HepG2 (cell line): ENCODE measurements around the gene FAM219A. TPM values are rescaled to one million over a fixed set of nuclear protein-coding genes. Genes with fewer than 3 reads are reported as not detected.

Source experiments
- ATAC-seq: fragments of 200-7000 bp; cut with Tn5 transposase; 3 replicates; pipeline ENCODE4 v1.9.1; 2020; ENCODE audit warnings: mild to moderate bottlenecking, moderate library complexity
- BruUV-seq: library from RNA; stranded (reverse); fragments of 400-500 nt; replicated peaks from 2 replicates; lab custom pipeline; 2021; lab: Mats Ljungman, UMichigan
- CTCF ChIA-PET: fragments of 300-600 bp; formaldehyde crosslinking; extraction: SDS; loops from one replicate; lab custom pipeline; 2021; ENCODE audit warnings: low total read pairs, inconsistent platforms, low intra/inter-chr PET ratio; lab: Yijun Ruan, JAX
- POLR2A ChIA-PET: fragments of 350-600 bp; sonication (Branson Sonifier 250); formaldehyde crosslinking; loops from one replicate; lab custom pipeline; 2020; ENCODE audit warnings: antibody characterized with exemption, inconsistent platforms; lab: Yijun Ruan, JAX
- DNase-seq: peaks from one replicate; pipeline ENCODE4 v3.0.0-alpha.2; 2015; ENCODE audit warnings: low spot score
- FAIRE-seq: peaks from 3 replicates; lab custom pipeline; 2011; peaks lifted over from hg19 to GRCh38; lab: Jason Lieb, UNC
- H2AFZ ChIP-seq: one replicate; pipeline ENCODE4 v1.6.1; 2011; ENCODE audit warnings: low read length, inconsistent platforms
- H3K27ac ChIP-seq: fragments of 300-600 bp; 3 replicates; pipeline ENCODE4 v1.8.0; 2011; ENCODE audit warnings: mixed run types, mild to moderate bottlenecking, mixed read lengths, low read length, inconsistent platforms; ENCODE audit not compliant: insufficient read depth; ENCODE audit errors: extremely low read length
- H3K27me3 ChIP-seq, 2 experiments: fragments of 200-600 bp in 1 of 2; 2 replicates in 1 of 2; 3 replicates in 1 of 2; pipeline versions ENCODE4 v1.6.0 to v1.8.0; 2011; ENCODE audit warnings: low read length in 2 of 2, mild to moderate bottlenecking in 2 of 2, moderate library complexity in 2 of 2, inconsistent platforms in 1 of 2; ENCODE audit not compliant: insufficient read depth in 2 of 2, control insufficient read depth in 1 of 2
- H3K36me3 ChIP-seq, 2 experiments: fragments of 200-600 bp in 1 of 2; replicated peaks in 1 of 2; 2 replicates in 1 of 2; 3 replicates in 1 of 2; pipeline versions ENCODE4 v1.5.1 to v1.8.0; 2011; ENCODE audit warnings: low read length in 2 of 2, inconsistent platforms in 1 of 2; ENCODE audit not compliant: insufficient read depth in 2 of 2, control insufficient read depth in 1 of 2
- H3K4me1 ChIP-seq: 2 replicates; pipeline ENCODE4 v1.5.1; 2012; ENCODE audit warnings: low read length, inconsistent platforms; ENCODE audit not compliant: insufficient read depth
- H3K4me2 ChIP-seq: 2 replicates; pipeline ENCODE4 v1.6.0; 2011; ENCODE audit warnings: low read depth, low read length, inconsistent platforms
- H3K4me3 ChIP-seq, 3 experiments: fragments of 200-600 bp in 1 of 3; sonication (generic), shearing (Covaris generic) in 1 of 3; replicated peaks in 1 of 3; 2 replicates each; pipeline ENCODE4 v1.5.1; 2011 to 2016; ENCODE audit warnings: low read length in 3 of 3, inconsistent platforms in 2 of 3, low read depth in 2 of 3, mild to moderate bottlenecking in 2 of 3, control low read depth in 1 of 3, mixed read lengths in 1 of 3; ENCODE audit not compliant: insufficient read depth in 1 of 3
- H3K79me2 ChIP-seq: one replicate; pipeline ENCODE4 v1.6.1; 2011; ENCODE audit warnings: low read length, inconsistent platforms; ENCODE audit not compliant: insufficient read depth
- H3K9ac ChIP-seq: 2 replicates; pipeline ENCODE4 v1.6.0; 2011; ENCODE audit warnings: mild to moderate bottlenecking, low read depth, low read length, inconsistent platforms; ENCODE audit not compliant: insufficient read depth
- H3K9me3 ChIP-seq: 2 replicates; pipeline ENCODE4 v1.5.1; 2012; ENCODE audit warnings: mild to moderate bottlenecking, low read length
- H4K20me1 ChIP-seq: 2 replicates; pipeline ENCODE4 v1.6.0; 2011; ENCODE audit warnings: inconsistent platforms, mild to moderate bottlenecking, low read length, moderate library complexity; ENCODE audit not compliant: insufficient read depth
- HES4 ChIP-seq: sonication (generic); formaldehyde crosslinking; IDR thresholded peaks from 2 replicates; pipeline ENCODE4 v1.9.0; 2021; ENCODE audit warnings: mild to moderate bottlenecking, missing genetic modification reagents, borderline replicate concordance
- NR2C2 ChIP-seq: sonication (generic); formaldehyde crosslinking; IDR thresholded peaks from 2 replicates; pipeline ENCODE4 v1.4.0; 2020; ENCODE audit warnings: missing genetic modification reagents, mild to moderate bottlenecking, moderate library complexity, borderline replicate concordance
- PAX8 ChIP-seq: sonication (generic); formaldehyde crosslinking; IDR thresholded peaks from 2 replicates; pipeline ENCODE4 v1.8.0; 2022; ENCODE audit warnings: mild to moderate bottlenecking, missing genetic modification reagents, borderline replicate concordance
- ZBTB10 ChIP-seq: sonication (generic); formaldehyde crosslinking; IDR thresholded peaks from 2 replicates; pipeline ENCODE4 v1.4.0; 2020; ENCODE audit warnings: missing genetic modification reagents, borderline replicate concordance
- ZBTB2 ChIP-seq: sonication (generic); formaldehyde crosslinking; IDR thresholded peaks from 2 replicates; pipeline ENCODE4 v1.8.0; 2022; ENCODE audit warnings: low read depth, missing genetic modification reagents
- ZFP90 ChIP-seq: sonication (generic); formaldehyde crosslinking; IDR thresholded peaks from 2 replicates; pipeline ENCODE4 v1.8.0; 2022; ENCODE audit warnings: missing genetic modification reagents, mild to moderate bottlenecking, inconsistent platforms, borderline replicate concordance
- ZNF350 ChIP-seq: sonication (generic); formaldehyde crosslinking; IDR thresholded peaks from 2 replicates; pipeline ENCODE4 v1.4.0; 2020; ENCODE audit warnings: mild to moderate bottlenecking, low read depth, missing genetic modification reagents, borderline replicate concordance
- ZNF616 ChIP-seq: sonication (generic); formaldehyde crosslinking; IDR thresholded peaks from 2 replicates; pipeline ENCODE4 v1.5.0; 2020; ENCODE audit warnings: low read depth, mild to moderate bottlenecking, missing genetic modification reagents
- ZNF652 ChIP-seq: IDR thresholded peaks from 2 replicates; pipeline ENCODE4 v1.6.1; 2016; ENCODE audit warnings: low read depth, borderline replicate concordance
- whole genome bisulfite sequencing: methylation state at CpG from one replicate; pipeline ENCODE4 v1.1.6; 2017; ENCODE audit warnings: low lambda C conversion rate; 5-methylcytosine and 5-hydroxymethylcytosine counted together
- in situ Hi-C: cut with HindIII; loops from 2 replicates; pipeline ENCODE4 v1.10.0; 2017; ENCODE audit warnings: low pct_unique_long_range_greater_than_20kb; ENCODE audit not compliant: extremely low pct_ligation_motif_present
- intact Hi-C: fragments of 100-400 bp; cut with micrococcal nuclease; formaldehyde crosslinking; loops from one replicate; pipeline ENCODE4 v1.10.0; 2022; ENCODE audit not compliant: unreplicated experiment
- polyA plus RNA-seq, 8 experiments: library from polyadenylated mRNA; depleted of rRNA in 3 of 8; stranded (reverse) in 7 of 8; unstranded in 1 of 8; fragments of >200 nt; fragmentation: Illumina TruSeq in 4 of 8; extraction: Trizol in 4 of 8; gene quantifications; 2 replicates each; pipeline versions ENCODE4 v1.2.1 to v1.2.3, GENCODE V29; 2011 to 2016; ENCODE audit warnings: low read depth in 4 of 8, missing spikeins in 1 of 8, mixed read lengths in 1 of 8; ENCODE audit not compliant: insufficient read depth in 1 of 8
- total RNA-seq, 5 experiments: library from RNA; depleted of rRNA; stranded (reverse); fragments of >200 nt; fragmentation: Illumina TruSeq; extraction: Trizol; gene quantifications; 2 replicates each; pipeline ENCODE4 v1.2.3, GENCODE V29; 2016; ENCODE audit warnings: low read depth in 1 of 5
- TF ChIP-seq, protein P1 (sequence below): sonication (generic); formaldehyde crosslinking; IDR thresholded peaks from 2 replicates; pipeline ENCODE4 v1.8.0; 2022; ENCODE audit warnings: mild to moderate bottlenecking, missing genetic modification reagents, borderline replicate concordance

The FAM219A gene
- total and polyA plus RNA-seq, 2 of the 13 experiments (the other 11 are each of a cell fraction or from before 2014, with no cell fraction given): 3.9 to 6.4 TPM

- no peaks in the 10 kb centered on the region for H3K79me2 ChIP-seq
- H3K9me3 ChIP-seq: no peaks in the 10 kb centered on the region
- DNase-seq (no peak), ATAC-seq (no peak), FAIRE-seq (no peak)
- H3K27me3 ChIP-seq: no peaks in the 10 kb centered on the region
- no peaks in the 10 kb centered on the region for H4K20me1 ChIP-seq
- TF ChIP-seq HES4 (no peak), PAX8 (CRISPR knock-in tag) (no peak), ZNF350 (CRISPR knock-in tag) (no peak), ZFP90 (no peak)
- intact Hi-C loops (no loop called here), in situ Hi-C loops (no loop called here)
- H3K4me3 ChIP-seq: no peak overlapping the region
- 80% methylated on average over 4 of the region's 6 CpGs for WGBS
- CTCF ChIA-PET: no interaction called here
- POLR2A ChIA-PET: no interaction called here
- H3K9ac ChIP-seq: no peak overlapping the region
- no peak overlapping the region for H3K27ac ChIP-seq
- no peak overlapping the region for H2AFZ ChIP-seq
- no peak overlapping the region for H3K4me2 ChIP-seq
- H3K36me3 ChIP-seq: no peaks in the 10 kb centered on the region
- H3K4me1 ChIP-seq: peaks cover 28% of the 10 kb centered on the region
- no TSS peak for BruUV-seq
These were observed 72.7 kb downstream of the FAM219A start for GRCh38 chr9:34385561-34386230.

- no peak overlapping the region for H2AFZ ChIP-seq
- WGBS: 36% methylated on average over 7 of the region's 7 CpGs
- H3K4me3 ChIP-seq: no peak overlapping the region
- no peak for ATAC-seq
- H3K9me3 ChIP-seq: no peaks in the 10 kb centered on the region
- no peak overlapping the region for H3K27ac ChIP-seq
- H3K4me2 ChIP-seq: no peak overlapping the region
- intact Hi-C loops: no loop called here
- H3K9ac ChIP-seq: no peak overlapping the region
- H3K79me2 ChIP-seq: no peaks in the 10 kb centered on the region
- FAIRE-seq: no peak
- no TSS peak for BruUV-seq
- POLR2A ChIA-PET: no interaction called here
- peak; percentile 22 for DNase-seq
- CTCF ChIA-PET: no interaction called here
- in situ Hi-C loops: no loop called here
- H3K4me1 ChIP-seq: peaks cover 39% of the 10 kb centered on the region
- no peaks in the 10 kb centered on the region for H4K20me1 ChIP-seq
- no peaks in the 10 kb centered on the region; a peak in 1 of 5 replicates for H3K27me3 ChIP-seq
- H3K36me3 ChIP-seq: no peaks in the 10 kb centered on the region
- TF ChIP-seq ZNF616 (CRISPR knock-in tag) (no peak), NR2C2 (CRISPR knock-in tag) (peak; percentile 42; the same call in 1 of the 2 replicates), ZBTB10 (no peak), ZNF652 (no peak), ZBTB2 (CRISPR knock-in tag) (no peak)
- TF ChIP-seq, protein P1, sequence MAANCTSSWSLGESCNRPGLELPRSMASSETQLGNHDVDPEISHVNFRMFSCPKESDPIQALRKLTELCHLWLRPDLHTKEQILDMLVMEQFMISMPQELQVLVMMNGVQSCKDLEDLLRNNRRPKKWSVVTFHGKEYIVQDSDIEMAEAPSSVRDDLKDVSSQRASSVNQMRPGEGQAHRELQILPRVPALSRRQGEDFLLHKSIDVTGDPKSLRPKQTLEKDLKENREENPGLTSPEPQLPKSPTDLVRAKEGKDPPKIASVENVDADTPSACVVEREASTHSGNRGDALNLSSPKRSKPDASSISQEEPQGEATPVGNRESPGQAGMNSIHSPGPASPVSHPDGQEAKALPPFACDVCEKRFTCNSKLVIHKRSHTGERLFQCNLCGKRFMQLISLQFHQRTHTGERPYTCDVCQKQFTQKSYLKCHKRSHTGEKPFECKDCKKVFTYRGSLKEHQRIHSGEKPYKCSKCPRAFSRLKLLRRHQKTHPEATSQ (CRISPR knock-in tag): no peak
These were observed 73.8 kb downstream of the FAM219A start for GRCh38 chr9:34384368-34385165.
